Right forelimb (tissue), 1 donor: ENCODE data around the gene PANX1.
"Not testable (repeated sequence)": the region's sequence is repeated elsewhere in the genome, so short reads cannot be mapped to it uniquely, and the experiment has no call there.

Experiments
- DNase-seq: peaks from one replicate; pipeline ENCODE4 v3.0.0-alpha.2; 2018

PANX1 gene

DNA sequence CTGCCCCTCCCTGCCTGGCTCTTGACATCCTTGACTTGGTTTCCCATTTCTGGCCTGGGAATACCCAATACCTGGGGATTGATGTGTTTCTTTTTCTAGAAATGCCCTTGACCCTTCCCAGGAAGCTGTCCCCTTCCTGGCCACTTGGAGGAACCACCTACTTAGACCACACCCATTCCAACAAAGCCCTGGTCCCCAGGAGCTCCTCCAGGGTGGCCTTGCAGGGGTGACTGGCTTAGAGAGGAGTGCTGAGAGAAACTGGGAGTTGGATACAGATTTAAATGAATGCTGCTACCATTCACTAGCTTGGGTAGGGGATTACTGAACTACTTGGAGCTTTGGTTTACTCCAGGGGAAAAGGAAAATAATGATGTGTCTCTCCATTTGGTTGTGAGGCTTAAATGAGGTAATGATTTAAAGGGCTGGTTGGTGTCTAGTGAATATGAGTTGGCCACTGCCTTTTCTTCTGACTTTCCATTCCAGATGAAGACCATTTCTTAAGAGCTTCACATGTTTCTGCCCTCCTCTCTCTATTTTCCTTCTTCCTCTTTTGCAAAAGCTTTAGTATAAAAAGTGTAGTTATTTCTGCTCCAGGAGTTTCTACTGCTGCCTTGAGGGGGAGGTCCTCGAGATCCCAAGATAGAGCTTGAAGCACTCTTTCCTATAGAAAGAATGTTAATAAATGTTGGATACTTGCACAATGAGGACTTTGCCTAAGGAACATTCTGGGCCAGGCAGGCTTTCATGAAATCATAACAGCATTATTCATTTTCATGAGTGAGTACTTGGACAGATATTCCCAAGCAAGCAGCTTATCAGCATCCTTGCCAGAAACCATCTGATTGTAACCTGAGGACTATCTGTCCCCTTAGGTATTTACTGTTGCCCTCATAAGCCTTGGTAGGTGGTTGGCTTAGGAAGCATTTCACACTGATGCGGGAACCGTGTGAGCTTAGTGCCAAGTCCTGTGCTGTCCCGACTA, 22.4 kb downstream of the PANX1 start:
- no peak for DNase-seq

DNA sequence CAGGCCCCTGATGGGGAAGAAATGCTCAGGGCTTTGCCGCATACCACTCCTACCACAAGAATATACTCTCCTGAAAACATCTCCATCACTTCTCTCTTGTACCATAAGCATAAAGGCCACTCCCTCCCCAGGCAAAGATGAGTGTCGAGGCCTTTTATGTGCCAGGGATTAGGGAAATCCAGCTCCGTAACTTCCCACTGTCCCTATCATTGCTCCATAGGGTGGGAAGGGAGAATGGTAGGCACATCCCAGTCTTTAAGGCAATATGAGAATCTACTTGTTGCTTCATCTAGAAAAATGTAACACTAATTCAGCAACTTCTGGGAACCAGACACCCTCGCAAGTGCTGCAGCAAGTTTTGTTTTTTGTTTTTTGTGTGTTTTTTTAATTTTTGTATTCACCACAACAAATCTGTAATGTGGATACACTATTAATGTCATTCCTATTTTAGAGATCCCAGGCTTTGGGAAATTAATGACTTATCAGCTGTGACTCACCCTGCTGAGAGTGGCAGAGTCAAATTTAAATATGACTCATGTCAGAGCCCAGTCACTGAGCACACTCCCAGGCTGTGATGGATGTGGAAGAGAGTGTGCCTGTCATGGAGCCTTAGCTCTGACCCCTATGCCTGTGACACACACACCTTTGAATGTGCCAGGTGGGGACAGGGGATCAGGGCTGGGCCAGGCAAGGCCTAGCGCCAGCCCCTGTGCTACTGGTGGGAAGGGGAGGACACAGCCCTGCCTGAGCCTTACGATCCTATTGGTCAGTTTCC, 23.4 kb downstream of the PANX1 start:
- DNase-seq, result no peak

DNA sequence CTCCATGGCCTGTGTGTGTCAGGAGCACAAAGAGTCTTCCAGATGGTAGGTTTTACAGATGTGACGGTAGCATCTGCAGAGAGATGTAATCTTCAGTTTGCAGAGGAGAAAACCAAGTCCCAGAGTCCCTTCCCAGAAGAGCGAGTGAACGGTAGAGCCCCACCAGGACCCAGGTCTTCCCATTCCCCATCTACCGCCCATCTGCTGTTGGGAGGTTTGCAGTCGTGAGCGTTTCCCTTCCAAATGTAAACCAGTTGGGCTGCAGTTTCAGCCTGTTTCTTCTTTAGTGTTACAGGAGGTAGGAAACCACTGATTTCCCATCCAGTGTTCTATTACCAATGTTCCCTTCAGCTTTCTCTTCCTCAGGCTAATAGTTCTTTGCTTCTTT, 24.0 kb downstream of the PANX1 start:
- no peak for DNase-seq

DNA sequence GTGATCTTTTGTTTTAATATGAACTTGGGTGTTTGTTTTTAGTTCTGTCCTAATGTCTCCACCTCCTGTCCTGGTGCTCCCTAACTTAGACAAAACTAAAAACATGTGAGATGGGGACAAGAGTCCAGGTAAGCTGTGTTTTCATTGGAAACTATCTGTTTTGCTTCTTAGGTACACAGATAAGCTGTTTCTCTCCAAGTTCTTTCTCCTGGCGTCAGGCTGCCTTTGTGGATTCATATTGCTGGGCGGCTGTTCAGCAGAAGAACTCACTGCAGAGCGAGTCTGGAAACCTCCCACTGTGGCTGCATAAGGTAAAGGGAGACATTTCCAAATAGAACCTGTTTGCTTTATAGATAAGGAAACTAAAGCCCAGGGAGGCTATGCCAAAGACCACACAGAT, 24.7 kb downstream of the PANX1 start:
- no peak for DNase-seq

DNA sequence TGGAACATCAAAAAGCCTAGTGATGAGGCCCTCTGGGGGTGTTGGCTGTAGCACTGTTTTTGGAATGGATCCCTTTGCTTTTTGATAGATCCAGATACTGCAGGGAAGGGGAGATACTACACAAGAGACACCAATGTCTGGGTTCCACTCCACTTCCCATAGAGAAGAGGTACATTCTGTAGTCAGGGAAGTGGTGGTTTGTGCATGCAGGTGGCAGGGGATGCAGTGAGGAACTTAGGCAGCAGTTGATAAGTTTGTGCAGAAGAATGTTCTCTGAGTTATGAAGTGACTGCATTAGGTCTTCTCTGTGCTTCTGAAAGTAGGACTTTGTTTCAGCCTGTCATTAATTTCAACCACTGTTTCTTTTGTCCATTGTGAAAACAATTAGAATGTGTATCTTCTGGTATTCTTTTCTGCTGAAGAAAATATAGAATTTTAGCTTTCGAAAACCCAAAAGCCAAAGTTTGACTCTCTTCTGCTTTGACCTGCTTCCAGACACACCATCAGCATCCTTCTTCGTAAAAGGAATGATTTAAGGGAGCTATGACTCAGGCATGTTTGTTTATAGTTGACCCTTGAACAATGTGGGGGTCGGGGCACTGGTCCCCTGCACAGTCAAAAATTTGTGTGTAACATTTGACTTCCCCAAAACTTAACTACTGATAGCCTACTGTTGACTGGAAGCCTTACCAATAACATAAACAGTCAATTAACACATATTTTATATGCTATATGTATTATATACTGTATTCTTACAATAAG, 25.6 kb downstream of the PANX1 start:
- no peak for DNase-seq

- not testable (repeated sequence) for DNase-seq
Observed at GRCh38 chr11:94157339-94157738, 28.7 kb downstream of the PANX1 start.

DNA sequence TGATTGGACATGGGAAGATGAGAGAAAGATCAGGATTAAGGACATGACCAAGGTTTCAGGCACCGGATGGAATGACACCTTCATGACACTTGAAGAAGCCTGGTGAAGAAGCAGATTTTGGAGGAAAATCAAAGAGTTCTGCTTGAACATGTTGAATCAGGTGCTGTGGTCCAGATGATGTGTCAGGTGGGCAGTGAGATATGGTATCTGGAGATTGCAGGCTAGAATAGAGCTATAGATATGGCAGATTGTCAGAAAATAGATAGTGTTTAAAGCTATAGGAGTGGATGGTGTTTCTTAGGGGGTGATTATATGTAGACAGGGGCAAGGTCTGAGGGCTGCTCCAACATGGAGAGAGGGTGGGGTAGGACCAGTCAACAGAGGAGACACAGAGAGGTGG, 40.2 kb downstream of the PANX1 start:
- DNase-seq, result no peak

DNA sequence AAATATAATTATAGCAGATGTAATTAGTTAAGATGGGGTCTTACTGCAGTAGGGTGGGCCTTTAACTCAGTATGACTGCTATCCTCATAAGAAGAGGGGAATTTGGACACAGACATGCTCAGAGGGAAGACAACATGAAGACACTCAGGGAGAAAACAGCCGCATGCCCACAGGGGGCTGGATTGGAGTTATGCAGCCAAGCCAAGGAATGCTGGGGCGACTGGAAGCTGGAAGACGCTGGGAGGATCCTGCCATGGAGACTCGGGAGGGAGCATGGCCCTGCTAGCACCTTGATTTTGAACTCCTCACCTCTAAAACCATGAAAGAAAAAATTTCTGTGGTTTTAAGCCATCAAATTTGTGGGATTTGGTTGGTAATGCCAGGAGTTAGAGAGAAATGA, 40.9 kb downstream of the PANX1 start:
- no peak for DNase-seq

GRCh38 chr11:94169930-94170545, 41.4 kb downstream of the PANX1 start:
- DNase-seq, result no peak

- no peak for DNase-seq
Observed at GRCh38 chr11:94170953-94171352, 42.3 kb downstream of the PANX1 start.

GRCh38 chr11:94171693-94172440, 43.2 kb downstream of the PANX1 start:
- no peak for DNase-seq

- DNase-seq, result no peak
Observed at GRCh38 chr11:94175535-94175934, 46.9 kb downstream of the PANX1 start.

GRCh38 chr11:94178331-94178730, 49.7 kb downstream of the PANX1 start:
- DNase-seq, result no peak

GRCh38 chr11:94179696-94180095, 51.1 kb downstream of the PANX1 start:
- no peak for DNase-seq

- no peak for DNase-seq
Observed at GRCh38 chr11:94181526-94181925, 52.9 kb downstream of the PANX1 start.

GRCh38 chr11:94181943-94182342, 53.3 kb downstream of the PANX1 start:
- no peak for DNase-seq

DNA sequence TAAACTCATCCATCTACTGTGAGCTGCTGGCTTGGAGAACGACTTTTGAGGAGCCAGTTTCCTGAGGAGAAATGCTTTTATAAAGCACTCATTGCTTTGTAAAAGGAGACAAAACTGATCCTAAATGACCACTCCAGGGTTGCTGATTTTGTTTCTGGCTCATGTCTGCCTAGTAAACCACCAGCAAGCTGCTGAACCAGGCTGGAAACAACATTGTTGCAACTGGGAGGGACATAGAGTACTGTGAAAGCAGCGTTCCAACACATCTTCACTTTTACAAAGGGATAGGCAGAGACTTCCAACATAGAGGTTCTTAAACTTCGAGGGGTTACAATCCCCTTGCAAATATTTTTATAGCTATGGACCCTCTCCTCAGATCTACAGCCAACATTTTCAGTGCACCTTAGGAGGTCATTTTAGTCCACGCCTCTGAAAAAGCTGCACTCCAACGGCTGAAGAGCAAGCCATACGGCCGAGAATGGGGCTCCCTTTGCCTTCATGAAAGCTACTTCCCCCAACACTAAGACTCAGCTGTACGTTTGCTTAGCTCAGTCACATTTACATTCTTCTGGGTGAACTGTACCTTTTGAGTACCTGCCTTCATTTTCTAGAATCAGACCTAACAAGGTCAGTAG, 54.7 kb downstream of the PANX1 start:
- DNase-seq, result no peak

DNA sequence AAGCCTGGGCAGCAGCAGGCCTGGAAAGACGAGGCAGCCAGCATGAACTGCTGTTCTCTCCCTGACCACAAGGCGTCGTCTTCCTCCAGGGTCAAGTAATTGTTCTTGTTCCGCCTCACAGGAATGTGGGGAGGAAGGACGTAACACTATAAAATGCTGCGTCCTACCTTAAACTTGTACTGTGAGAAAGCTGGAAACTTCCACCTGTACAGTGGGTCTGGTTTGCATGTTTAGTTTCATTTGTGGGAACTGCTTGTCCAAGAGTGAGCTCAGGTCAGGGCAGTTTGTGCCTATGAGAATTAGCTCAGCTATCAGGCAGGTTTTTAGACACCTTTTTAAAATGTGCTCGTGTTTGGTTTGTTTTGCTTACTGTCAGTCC, 55.2 kb downstream of the PANX1 start:
- DNase-seq, result peak; percentile 62

DNA sequence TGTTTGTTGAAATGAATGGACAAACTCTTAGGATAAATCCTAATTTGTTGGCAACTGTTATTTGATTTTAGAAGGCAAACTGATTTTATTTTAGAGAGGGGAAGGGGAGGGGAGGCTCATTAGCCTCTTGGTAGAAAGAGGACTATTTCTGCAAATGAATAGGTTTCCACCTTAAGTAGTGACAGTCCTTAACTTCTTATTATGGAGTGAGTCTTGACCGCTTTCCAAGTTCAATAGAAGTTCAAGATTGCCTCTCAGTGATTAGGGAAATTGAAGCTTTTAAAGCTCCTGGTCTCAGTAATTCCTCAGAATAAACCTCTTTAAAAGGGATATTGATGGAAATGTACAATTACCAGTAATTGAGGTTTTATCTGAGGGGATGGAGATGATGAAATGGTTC, 55.7 kb downstream of the PANX1 start:
- DNase-seq, result no peak

GRCh38 chr11:94184846-94185245, 56.2 kb downstream of the PANX1 start:
- DNase-seq, result no peak

- no peak for DNase-seq
Observed at GRCh38 chr11:94185416-94186084, 56.9 kb downstream of the PANX1 start.
